ENCODE data around the gene GORASP1.

DNA sequence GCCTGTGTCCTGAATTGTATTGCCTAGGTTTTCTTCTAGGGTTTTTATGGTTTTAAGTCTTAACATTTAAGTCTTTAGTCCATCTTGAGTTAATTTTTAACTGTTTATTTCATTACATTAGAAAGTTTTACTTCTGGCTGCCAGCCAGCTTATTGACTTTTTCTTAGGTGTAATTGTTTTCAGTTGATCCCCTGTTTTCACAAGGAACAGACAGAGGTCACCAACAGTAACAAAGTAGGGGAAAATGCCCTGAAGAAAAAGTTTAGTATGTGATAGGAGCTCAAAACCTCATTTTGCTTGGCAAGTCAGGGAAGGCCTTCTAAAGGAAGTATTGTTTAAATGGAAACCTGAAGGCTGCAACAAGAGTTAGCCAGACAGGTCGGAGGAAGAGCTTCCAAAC, 45.2 kb downstream of the GORASP1 start:
- TF ChIP-seq, protein P1, sequence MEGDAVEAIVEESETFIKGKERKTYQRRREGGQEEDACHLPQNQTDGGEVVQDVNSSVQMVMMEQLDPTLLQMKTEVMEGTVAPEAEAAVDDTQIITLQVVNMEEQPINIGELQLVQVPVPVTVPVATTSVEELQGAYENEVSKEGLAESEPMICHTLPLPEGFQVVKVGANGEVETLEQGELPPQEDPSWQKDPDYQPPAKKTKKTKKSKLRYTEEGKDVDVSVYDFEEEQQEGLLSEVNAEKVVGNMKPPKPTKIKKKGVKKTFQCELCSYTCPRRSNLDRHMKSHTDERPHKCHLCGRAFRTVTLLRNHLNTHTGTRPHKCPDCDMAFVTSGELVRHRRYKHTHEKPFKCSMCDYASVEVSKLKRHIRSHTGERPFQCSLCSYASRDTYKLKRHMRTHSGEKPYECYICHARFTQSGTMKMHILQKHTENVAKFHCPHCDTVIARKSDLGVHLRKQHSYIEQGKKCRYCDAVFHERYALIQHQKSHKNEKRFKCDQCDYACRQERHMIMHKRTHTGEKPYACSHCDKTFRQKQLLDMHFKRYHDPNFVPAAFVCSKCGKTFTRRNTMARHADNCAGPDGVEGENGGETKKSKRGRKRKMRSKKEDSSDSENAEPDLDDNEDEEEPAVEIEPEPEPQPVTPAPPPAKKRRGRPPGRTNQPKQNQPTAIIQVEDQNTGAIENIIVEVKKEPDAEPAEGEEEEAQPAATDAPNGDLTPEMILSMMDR (IDR thresholded peaks at IDR 0.05), result no peak
- TF ChIP-seq TCF7L2 (IDR thresholded peaks at IDR 0.05; ENCODE audit: low read depth, low read length), result no peak
- TF ChIP-seq POLR2AphosphoS5 (IDR thresholded peaks at IDR 0.05; ENCODE audit: low read depth, low read length), result no peak
